HUDEP-2 (cell line): Measurements from ENCODE around the gene ACSL5.
"Not testable (repeated sequence)": the region's sequence is repeated elsewhere in the genome, so short reads cannot be mapped to it uniquely, and the experiment has no call there.

Experiments used
- DNase-seq, 76 experiments: peaks; one replicate each; lab custom pipeline; 2025; ENCODE audit not compliant: unreplicated experiment in 76 of 76; lab: John Stamatoyannopoulos, UW

ACSL5 gene

DNA sequence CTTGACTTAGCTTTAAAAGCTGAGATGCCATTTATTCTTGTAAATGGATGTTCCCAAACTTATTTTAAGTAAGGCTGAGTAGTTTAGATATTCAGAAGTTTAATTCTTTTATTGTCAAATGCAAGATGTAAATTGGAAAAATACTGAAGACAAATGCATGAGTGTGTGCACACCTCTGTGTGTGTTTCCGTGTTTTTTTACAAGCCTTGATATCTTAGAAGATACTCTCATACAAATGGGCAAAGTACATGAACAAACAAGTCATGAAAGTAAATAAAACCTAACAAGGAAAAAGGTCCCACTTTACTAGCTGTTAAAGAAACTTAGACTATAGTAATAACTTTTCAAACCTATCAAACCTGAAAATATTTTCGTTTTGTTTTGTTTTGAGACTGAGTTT lies 29.0 kb downstream of the ACSL5 start:
- no peak for DNase-seq

DNA sequence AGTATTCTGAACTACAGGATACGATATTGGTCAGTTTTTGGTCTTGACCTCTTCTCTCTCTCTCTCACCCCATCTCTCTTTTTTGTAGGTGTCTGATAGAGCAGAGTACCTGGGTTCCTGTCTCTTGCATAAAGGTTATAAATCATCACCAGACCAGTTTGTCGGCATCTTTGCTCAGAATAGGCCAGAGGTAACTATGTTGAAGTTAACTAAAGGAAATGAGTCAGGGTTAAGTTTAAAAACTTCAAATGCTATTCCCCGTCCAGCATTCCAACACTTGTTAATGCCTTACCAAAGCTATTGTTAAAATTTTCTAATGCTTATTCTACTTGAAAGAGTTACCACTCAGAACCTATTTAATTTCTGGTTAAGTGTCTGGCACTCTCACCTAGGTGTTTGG lies 30.7 kb downstream of the ACSL5 start:
- DNase-seq, result no peak

DNA sequence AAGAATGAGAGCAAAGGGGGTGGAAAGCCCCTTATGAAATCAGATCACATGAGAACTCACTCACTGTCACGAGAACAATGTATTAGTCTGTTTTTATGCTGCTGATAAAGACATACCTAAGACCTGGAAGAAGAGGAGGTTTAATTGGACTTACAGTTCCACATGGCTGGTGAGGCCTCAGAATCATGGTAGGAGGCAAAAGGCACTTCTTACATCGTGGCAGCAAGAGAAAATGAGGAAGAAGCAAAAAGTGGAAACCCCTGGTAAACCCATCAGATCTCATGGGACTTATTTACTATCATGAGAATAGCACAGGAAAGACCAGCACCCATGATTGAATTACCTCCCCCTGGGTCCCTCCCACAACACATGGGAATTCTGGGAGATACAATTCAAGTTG lies 32.9 kb downstream of the ACSL5 start:
- not testable (repeated sequence) for DNase-seq

DNA sequence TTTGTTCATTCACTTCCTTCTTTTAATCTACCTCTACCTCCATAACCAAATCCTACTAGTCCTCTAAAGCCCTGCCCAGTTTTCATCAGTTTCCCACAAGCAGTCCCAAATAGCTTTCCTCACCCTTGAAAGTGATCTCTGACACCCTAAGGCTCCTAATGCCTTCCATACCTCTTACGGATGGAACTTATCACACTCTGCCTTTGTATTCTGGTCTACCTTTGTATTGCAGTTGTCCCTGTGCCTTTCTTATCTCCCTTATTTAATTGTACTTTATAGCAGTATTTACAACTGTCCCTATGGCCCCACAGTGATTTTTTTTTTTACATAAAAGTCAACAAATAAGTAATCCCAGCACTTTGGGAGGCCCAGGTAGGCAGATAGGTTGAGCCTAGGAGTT lies 33.8 kb downstream of the ACSL5 start:
- no peak for DNase-seq

DNA sequence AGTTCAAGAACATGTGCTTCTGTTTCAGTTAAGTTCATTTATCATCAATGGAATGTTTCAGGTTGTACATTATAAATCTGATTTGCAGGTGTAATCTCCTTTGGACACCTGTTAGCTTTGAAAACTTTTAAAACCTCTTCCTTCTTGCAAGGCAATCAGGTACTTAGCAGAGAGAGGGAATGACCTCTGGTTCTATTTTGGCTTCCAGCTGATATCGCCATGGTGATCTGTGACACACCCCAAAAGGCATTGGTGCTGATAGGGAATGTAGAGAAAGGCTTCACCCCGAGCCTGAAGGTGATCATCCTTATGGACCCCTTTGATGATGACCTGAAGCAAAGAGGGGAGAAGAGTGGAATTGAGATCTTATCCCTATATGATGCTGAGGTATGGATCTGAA lies 35.4 kb downstream of the ACSL5 start:
- DNase-seq, result peak in 2 of 76 experiments; percentile 4 to 17

DNA sequence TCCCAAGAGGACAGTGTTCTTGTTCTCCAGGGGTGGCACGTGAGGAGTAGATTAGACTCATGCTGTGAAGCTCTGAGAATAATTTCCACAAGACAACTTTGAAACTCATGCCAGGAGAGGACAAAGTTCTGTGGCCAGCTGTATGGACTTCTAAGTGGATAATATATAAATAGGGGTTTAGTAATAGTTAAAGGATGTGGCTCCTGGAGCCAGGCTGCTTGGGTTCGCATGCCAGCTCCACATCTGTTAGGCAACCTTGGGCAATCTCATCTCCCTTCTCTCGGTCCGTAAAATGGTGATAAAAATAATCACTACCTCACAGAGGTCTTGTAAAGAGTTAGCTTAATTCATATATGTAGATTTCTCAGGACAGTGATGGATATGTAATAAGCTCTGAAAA lies 35.8 kb downstream of the ACSL5 start:
- no peak for DNase-seq

DNA sequence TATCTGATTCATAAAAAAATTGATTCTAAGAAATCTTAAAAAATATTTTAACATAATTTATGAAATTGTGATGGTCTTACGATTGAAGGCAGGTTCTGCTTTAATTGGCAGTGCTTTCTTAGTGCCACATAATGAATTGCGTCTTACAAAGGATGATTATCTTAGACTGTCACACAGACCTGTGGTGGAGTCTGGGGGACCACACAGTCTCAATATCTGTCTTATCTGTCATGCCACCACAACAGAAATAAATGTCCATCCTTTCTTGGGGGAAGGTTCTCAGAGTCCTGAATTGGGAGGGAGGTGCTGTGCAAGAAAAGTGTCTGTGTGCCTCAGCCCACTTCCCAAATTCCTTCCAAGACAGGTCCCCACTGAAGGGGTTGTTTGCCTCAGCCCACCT lies 38.8 kb downstream of the ACSL5 start:
- peak in 44 of 76 experiments; percentile 1 to 73 (median 24) for DNase-seq

DNA sequence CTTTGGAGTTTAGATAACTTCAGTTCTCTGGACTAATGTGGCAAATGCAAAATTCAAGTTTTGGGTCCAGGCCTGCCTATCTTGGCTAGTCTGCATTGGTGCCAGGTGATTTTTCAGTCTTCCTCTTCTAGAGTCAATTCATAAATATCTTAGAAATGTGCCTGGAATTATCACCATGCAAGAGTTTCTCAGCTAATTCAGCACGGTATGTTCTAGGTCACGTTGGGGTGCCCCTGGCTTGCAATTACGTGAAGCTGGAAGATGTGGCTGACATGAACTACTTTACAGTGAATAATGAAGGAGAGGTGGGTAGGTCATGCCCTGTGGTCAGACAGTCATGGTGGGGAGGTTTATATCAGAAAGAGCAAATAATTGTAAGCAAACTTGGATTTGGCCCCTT lies 47.8 kb downstream of the ACSL5 start:
- no peak for DNase-seq

DNA sequence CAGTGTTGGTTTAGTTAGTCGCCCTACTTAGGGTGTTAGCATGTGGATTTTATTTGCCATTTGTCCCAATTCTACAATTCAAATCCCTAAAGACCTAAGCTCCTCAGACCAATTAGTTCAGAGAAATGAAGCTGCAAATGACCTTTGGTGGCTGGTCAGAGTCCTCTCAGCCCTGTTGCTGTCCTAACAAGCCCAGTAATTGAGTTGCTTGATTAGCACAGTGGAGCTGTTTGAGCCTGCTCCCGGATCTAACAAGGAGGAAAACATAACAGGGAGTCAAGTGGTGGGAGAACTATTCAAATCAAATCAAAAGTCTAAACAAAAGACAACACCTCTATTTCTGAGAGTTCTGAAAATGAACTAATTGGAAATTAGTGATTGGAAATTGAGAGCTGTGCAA lies 50.7 kb downstream of the ACSL5 start:
- DNase-seq, result no peak

DNA sequence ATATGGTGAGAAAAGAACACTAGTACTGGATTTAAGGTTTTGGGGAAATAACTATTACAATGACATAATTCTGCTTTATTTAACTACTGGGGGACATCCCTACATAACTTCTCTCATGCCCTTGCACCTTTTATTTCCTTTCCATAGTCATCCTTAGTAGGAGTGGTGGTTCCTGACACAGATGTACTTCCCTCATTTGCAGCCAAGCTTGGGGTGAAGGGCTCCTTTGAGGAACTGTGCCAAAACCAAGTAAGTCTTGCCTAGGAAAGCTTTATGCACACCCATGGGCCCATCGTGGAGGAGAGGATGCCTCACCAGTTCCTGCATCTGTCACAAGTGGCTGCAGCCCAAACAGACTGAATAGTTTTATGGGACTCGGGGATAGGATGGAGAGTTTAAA lies 52.2 kb downstream of the ACSL5 start:
- DNase-seq, result no peak

DNA sequence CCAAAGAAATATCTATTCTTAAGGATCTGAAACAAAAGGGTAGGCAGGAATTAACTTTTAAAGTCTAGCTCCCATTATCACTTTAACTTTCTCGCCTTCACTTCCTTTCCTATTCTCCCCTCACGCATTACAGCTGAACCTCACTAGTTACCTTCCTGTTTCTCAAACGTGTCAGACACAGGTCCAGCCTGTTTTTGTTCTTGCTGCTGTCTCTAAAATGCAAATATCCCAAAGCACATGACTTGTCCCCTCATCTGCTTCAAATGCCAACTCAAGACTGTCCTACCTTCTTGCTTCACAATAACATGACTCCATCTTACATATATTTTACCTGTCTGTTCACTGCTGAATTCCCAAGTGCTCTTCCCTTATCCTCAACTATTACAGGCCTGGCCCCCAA lies 55.2 kb downstream of the ACSL5 start:
- no peak for DNase-seq

DNA sequence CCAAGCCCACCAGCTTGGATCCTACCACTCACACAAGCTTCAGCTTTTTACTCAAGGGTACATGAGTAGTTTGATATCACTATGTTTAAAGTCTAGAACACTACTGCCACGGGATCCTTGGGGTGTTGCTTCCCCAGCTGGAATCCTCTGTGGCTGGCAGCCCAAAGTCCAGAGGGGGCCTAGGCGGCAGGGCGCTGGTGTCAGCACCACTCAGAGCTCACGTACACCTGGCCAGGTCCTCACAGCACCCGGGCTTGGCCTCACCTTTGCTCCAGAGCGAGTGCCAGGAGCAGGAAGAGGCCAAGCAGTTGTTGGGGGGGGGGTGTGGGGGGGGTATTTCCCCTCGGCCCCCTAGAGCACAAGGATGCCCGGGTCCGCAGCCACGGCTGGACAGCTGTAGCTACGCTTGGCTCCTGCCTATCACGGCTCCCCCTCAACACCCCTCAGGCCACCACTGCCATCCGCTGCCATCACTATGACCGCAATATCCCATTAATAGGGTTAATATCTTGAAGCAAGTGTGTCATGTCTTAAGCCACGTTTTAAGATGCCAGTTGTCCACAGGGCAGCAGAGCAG lies 55.8 kb downstream of the ACSL5 start:
- no peak for DNase-seq

DNA sequence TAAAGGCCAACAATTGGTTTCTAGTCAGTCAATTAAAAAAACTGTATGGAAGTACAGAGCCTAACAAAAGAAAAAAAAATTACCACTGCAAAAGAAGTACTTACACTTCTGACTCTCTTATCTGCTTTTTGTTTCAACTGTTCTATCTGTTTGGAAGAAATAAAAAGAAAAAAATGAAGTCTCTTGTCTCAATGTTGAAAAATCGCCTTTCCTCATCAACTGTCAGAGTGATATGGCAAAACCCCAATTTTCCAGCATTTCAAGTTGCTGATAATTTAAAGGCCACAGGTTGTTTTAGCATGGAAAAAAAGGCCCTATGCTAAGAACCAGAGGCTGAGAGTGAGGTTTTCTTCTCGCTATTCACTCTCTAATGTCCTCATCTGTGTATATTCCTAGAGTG lies 59.2 kb downstream of the ACSL5 start:
- peak in 7 of 76 experiments; percentile 9 to 46 (median 17) for DNase-seq

DNA sequence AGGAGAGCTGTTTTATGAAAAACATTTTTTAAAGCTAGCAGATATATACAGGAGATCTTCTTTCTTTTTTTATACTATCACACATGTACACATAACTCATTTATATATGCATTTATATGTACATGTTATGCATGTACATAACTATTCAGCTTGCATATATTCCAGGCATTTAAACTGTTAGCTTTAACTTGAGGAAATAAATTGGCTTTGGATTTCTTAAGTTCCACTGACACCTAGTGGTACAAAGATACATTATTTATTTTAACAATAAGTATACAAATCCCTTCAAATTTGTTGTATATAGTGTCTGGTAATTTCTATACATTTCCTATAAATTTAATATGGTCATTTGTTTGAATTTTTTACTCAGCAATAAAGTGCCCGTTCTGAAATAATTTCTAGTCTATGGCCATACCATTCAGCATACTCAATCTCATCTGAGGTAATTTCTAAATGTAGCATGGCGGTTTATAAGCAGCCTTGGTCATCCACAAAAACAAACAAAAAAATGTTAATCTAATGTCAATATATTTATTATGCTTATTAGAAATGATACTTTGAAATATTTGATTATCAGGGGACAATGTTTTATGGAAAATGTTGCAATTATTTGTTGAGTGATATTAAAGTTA lies 61.2 kb downstream of the ACSL5 start:
- DNase-seq, result peak in 7 of 76 experiments; percentile 10 to 28 (median 14)

DNA sequence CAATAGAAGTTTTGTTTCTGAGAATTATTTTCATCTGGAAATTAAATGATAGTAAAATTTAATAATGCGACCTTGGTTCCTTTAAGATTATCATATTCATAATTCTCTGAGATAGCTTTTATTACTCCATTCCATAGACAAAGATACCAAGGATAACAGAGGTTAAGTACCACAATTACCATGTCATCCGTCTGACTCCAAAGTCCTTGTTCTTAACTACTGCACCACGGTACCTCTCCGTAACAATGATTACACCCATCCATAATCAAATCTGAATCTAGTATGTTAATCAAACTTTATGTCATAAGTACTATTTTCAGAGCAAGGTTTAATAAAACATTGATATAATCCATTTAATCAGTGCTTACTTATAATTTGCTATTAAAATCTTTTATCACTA lies 64.4 kb downstream of the ACSL5 start:
- DNase-seq, result no peak

DNA sequence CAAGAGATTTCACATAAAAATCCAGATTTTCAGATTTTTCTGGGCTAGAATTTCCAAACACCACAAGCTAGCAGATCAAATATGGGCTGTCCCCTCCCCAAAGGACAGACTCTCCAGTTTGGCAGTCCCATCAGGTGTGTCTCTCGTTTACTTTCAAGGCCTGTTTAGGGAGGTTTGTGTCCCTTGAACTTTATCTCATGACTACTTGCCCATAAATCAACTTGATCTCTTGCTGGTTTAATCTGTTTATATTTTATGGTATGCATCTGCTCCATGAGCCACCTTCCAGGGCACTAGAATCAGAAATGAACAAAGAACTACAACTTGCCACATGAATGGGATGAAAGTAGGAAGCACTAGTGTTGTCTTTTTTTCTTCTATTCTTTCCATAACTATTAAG lies 67.6 kb downstream of the ACSL5 start:
- no peak for DNase-seq

DNA sequence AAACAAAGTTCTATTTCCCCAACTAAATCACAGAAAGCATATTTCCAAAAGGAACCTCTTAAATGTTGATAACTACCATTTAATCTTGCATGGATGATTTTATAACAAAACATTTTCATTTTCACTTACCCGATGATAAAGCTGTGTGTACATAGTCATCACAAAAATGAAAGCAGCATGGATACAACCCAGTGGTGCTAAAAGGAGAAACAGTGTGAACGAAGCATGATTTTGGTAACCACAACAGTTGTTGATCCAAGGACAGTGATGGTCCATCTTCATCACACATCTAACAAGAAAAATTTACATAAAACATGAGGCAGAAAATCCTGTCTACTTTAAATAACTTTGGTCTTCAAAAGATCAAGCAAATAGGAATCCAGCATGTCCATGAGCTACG lies 68.1 kb downstream of the ACSL5 start:
- no peak for DNase-seq

DNA sequence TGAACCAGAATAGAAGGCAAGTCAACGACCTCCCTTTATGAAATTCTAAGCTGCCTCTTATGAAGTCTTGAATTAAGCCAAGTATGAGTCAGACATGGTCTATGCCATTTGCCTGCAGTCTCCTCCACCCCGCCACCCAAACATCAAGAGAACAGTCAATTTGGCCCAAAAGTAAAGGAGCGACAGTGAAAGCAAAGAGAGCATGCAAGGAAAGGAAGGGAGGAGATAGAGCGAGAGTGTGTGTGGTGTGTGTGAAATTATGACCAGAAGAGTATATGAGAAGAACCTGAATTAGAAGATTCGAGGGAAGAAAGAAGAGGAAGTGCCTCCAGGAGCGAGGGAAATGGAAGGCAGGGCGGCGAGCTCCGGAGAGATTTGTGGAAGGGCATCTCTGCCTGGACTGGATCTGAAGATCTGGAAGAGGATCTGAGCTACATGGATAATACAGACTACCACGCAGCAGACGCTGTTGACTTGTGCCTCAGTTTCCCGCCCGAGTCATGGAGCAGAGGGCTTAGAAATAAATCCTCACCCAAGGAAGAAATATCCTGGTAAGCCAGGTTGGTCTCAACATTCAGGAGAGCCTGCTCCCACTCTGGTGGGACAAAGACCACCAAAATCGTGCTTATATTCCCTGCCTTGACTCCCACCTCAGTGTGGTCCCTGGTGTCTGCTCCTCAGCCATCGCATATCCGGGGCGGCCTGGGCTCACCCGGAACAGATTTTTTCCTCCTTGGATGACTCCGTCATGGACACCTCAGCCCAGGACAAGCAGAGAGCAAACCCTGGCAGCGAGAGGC lies 72.3 kb downstream of the ACSL5 start:
- DNase-seq, result peak in 5 of 76 experiments; percentile 2 to 17 (median 5)

DNA sequence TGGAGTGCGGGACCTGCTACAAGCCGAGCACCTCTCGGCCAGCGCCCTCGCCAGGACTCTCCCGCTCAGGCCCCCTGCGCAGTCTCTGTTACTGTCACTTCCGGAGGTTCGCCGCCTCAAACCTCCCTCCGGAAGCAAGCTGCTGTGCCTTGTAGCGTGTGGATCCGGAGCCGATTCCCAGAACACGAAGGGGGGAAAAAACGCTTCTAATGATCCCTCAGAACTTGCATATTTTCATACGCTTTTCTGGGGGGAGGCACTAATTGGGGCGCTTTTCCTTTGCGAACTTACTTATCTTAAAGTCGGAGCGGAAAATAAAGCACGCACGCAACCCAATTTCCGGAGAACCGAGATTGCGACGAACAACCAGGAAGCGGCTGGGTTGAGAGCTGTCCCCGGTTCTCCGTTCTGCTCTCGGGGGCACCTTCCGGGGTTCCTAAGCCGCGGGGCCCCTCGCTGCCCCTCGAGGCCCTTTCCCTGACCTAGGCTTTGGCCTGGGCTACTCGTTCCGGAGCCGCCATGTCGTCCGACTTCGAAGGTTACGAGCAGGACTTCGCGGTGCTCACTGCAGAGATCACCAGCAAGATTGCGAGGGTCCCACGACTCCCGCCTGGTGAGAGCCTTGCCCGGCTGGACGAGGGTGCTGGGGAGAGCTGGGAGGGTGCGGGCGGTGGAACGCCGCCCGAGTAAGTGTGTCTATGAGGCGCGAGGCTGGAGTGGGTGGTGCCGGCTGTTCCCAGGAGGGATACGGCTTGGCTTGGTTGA lies 73.1 kb downstream of the ACSL5 start, which contains the start of the genes VTI1A and ZDHHC6:
TSS of gene VTI1A (plus strand) at position 361 of the 765 bp plus-strand sequence. CDS start at position 520, 159 bp downstream.
TSS of gene ZDHHC6 (minus strand) at position 60 of the 765 bp plus-strand sequence. CDS start 1,478 bp downstream, outside the sequence.
- DNase-seq, result peak in 73 of 76 experiments; percentile 26 to 87 (median 71)

DNA sequence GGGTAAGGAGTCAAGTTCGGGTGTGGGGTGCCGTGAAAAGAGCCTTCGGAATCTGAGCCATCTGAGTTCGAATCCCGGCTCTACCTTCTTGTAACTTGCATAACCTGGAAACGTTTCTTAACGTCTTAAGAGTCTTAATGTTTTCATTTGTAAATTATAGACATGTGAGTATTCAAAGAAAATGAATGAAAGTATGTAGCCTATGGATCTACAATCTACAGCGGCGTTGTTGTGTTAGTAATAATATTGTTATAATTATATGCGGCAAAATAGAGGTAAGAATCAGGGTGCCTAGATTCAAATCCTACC lies 73.7 kb downstream of the ACSL5 start:
- peak in 2 of 76 experiments; percentile 10 to 19 for DNase-seq

DNA sequence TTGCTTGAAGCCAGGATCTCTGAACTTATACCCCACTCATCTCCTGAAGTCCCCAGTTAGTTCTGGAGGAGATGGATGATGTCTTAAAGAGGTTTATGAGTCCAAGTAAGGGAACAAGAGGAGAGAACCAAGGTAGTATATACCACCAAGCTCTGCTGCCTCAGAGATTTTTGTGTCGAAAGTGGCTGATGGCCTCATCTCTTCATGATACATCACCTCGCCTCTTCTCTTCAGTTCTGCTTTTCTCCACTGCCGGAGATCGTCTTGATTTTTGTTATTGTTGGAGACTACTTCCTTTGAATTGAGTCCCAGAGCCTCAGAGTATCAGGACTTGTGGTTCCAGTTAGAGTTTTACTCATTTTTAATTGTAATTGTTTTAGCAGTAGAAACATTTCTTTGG lies 75.0 kb downstream of the ACSL5 start:
- no peak for DNase-seq
